HFFc6 (cell line): ENCODE measurements around the gene NHSL2. TPM values are rescaled to one million over a fixed set of nuclear protein-coding genes. Genes with fewer than 3 reads are reported as not detected.

Experiments
- DNase-seq: peaks from one replicate; pipeline ENCODE4 v3.0.0-alpha.2; 2018
- H3K27ac Mint-ChIP-seq: 2 replicates; pipeline ENCODE4 v1.8.0; 2020; ENCODE audit warnings: mild to moderate bottlenecking, mixed read lengths
- H3K27me3 Mint-ChIP-seq: 2 replicates; pipeline ENCODE4 v1.8.0; 2021; ENCODE audit warnings: mild to moderate bottlenecking, moderate library complexity, mixed read lengths; ENCODE audit not compliant: insufficient read depth
- H3K36me3 Mint-ChIP-seq: 2 replicates; pipeline ENCODE4 v1.8.0; 2021; ENCODE audit warnings: low read depth, mixed read lengths
- H3K4me1 Mint-ChIP-seq: 2 replicates; pipeline ENCODE4 v1.8.0; 2020; ENCODE audit warnings: low read depth, mixed read lengths
- H3K4me3 Mint-ChIP-seq: 2 replicates; pipeline ENCODE4 v1.8.0; 2020; ENCODE audit warnings: mild to moderate bottlenecking, moderate library complexity, mixed read lengths
- H3K9me3 Mint-ChIP-seq: 2 replicates; pipeline ENCODE4 v1.8.0; 2020; ENCODE audit warnings: mild to moderate bottlenecking, mixed read lengths
- CTCF ChIP-seq: fragments of 200-600 bp; sonication (generic); IDR thresholded peaks from 2 replicates; pipeline ENCODE4 v1.5.0; 2021; ENCODE audit warnings: antibody characterized with exemption, mild to moderate bottlenecking
- total RNA-seq, 6 experiments: library from RNA; stranded (reverse); fragmentation: NEBNext Ultra II Directional; extraction: Animal tissue kit (Norgen Biotek cat#: 25700); gene quantifications; 2 replicates in 1 of 6; 3 replicates in 5 of 6; pipeline ENCODE4 v1.2.3, GENCODE V29; 2021

Gene NHSL2
- total RNA-seq, 6 experiments from 2014 or later, result 0.28 to 1.1 (median 0.52) TPM

GRCh38 chrX:71913156-71913950 lies 2.7 kb downstream of the NHSL2 start:
- no peaks in the 10 kb centered on the region for H3K9me3 Mint-ChIP-seq
- peaks cover 10% of the 10 kb centered on the region for H3K4me1 Mint-ChIP-seq
- H3K36me3 Mint-ChIP-seq, result no peaks in the 10 kb centered on the region
- H3K4me3 Mint-ChIP-seq, result no peak overlapping the region
- H3K27me3 Mint-ChIP-seq, result peaks cover 27% of the 10 kb centered on the region
- no peak for TF ChIP-seq CTCF
- no peak overlapping the region for H3K27ac Mint-ChIP-seq
- DNase-seq, result no peak

DNA sequence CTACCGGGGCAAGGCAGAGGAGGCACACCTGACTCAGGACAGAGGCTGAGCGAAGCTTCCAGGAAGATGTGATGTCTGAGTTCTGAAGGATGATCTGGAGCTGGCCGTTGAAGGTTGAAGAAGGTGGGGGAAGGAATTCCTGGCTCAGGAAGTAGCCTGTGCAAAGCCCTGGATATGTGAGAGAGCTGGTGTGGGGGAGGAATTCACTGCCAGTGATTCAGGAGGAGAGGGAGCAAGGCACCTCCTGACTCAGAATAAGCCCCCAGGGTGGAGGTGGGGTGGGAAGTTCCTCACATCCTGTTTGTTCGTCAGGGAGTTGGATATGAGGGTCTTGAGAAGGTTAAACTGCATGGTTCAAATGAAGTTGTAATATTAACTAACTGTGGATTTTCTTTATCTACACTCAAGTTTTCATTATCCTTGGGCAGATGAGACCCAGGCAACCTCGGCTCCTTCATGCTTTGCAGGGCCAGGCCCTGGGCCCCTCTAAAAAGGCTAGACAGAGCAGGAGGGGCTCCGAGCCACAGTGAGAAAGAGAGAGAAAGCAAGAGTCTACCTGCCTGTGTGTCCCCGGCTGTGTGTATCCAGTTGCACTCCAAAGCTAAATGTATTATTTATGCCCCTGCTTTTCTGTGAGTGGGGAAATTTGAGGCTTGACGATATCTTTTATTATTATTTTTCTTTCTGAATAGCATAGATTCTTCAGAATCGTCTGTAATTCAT lies 7.1 kb downstream of the NHSL2 start:
- TF ChIP-seq CTCF, result no peak
- DNase-seq, result no peak
- Mint-ChIP-seq H3K27ac (no peak overlapping the region; the same call in 1 of the 2 replicates), H3K27me3 (peaks cover 12% of the 10 kb centered on the region), H3K9me3 (no peaks in the 10 kb centered on the region), H3K36me3 (no peaks in the 10 kb centered on the region), H3K4me1 (peaks cover 15% of the 10 kb centered on the region), H3K4me3 (no peak overlapping the region)

DNA sequence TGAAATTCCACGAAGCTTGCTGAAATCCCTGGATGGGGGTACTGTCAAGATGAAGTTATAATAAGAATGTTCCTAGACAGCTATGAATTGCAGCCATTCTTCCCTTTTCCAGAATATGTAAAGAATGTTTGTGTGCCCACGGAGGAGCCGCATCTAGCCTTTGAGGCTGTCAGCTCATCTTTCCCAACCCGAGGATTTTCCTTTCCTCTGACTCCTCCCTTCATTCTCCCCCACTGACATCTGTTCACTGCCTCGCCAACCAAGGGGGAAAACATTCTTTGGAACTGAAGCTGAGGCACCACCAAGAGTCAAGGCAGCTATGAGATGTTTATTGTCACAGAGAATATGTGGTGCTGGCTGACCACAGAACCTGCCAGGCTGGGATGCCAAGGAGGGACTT lies 8.8 kb downstream of the NHSL2 start:
- Mint-ChIP-seq H3K9me3 (no peaks in the 10 kb centered on the region), H3K4me3 (no peak overlapping the region), H3K27ac (no peak overlapping the region), H3K27me3 (peaks cover 2% of the 10 kb centered on the region; the same call in 1 of the 2 replicates), H3K36me3 (no peaks in the 10 kb centered on the region), H3K4me1 (peaks cover 18% of the 10 kb centered on the region)
- DNase-seq, result no peak
- no peak for TF ChIP-seq CTCF

DNA sequence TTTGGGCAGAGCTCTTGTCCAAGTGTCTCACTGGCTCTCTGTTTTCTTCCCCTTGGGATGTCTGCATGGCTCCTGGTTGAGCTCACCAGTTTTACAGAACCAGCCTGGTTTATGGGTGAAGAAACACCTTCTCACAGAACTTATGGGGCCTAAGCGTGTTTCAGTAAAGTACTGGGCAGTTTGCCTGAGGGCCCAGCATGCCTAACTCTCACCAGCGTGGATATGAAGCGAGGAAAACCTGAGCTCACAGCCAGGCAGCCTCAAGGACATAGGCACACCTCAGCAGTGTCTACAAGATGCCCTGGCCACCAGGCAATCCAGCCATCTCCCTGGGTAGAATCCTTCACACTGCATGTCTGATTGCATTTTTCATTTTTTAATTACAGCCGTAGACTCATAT lies 9.2 kb downstream of the NHSL2 start:
- Mint-ChIP-seq H3K27me3 (peaks cover 2% of the 10 kb centered on the region; the same call in 1 of the 2 replicates), H3K4me3 (no peak overlapping the region), H3K27ac (no peak overlapping the region), H3K4me1 (peaks cover 22% of the 10 kb centered on the region), H3K9me3 (no peaks in the 10 kb centered on the region), H3K36me3 (no peaks in the 10 kb centered on the region)
- DNase-seq, result no peak
- TF ChIP-seq CTCF, result no peak

DNA sequence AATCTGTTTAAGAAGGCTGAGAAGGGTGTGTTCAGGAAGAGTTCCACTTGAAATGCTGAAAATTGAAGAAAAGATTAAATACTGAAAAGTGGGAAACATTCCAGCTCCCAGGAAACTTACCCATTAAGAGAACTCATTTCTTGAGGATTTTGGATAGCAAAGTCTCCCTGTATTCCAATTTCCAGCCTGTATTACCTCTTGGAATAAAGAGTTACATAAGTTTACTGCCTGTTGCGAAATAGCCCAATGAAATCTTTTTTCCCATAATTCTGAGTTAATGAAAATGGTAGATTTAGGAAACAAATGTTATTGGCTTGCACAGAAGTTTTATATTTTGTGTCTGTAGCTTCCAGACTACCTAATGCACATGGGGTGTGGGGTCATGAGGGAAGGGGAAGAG lies 12.0 kb downstream of the NHSL2 start:
- TF ChIP-seq CTCF, result no peak
- Mint-ChIP-seq H3K27ac (no peak overlapping the region), H3K9me3 (no peaks in the 10 kb centered on the region), H3K36me3 (no peaks in the 10 kb centered on the region), H3K4me1 (peaks cover 26% of the 10 kb centered on the region), H3K27me3 (no peaks in the 10 kb centered on the region), H3K4me3 (no peak overlapping the region)
- DNase-seq, result no peak
